SU-DHL-6 (cell line): ENCODE results near the gene SNTG2.

Source experiments
- H2AFZ ChIP-seq: fragments of 200-600 bp; sonication (generic); 2 replicates; pipeline ENCODE4 v1.6.1; 2014; ENCODE audit warnings: low read depth, mild to moderate bottlenecking, moderate library complexity, mixed read lengths, antibody characterized with exemption, low read length; ENCODE audit not compliant: severe bottlenecking
- H3F3A ChIP-seq: fragments of 200-600 bp; shearing (Covaris generic); 2 replicates; pipeline ENCODE4 v1.6.0; 2016; ENCODE audit warnings: antibody characterized with exemption, mild to moderate bottlenecking; ENCODE audit not compliant: insufficient read depth
- H3K27ac ChIP-seq: fragments of 200-600 bp; sonication (generic); 2 replicates; pipeline ENCODE4 v1.5.1; 2016; ENCODE audit warnings: low read depth, mild to moderate bottlenecking, low read length, moderate library complexity, mixed read lengths
- H3K27me3 ChIP-seq: fragments of 200-600 bp; sonication (generic), shearing (Covaris generic); 2 replicates; pipeline ENCODE4 v1.6.0; 2014; ENCODE audit warnings: mild to moderate bottlenecking, low read length
- H3K36me3 ChIP-seq: fragments of 200-600 bp; sonication (generic); 2 replicates; pipeline ENCODE4 v1.6.1; 2014; ENCODE audit warnings: mild to moderate bottlenecking, low read length, mixed read lengths
- H3K4me2 ChIP-seq: fragments of 300-600, 200-600 bp; shearing (Covaris generic), sonication (generic); 2 replicates; pipeline ENCODE4 v1.6.0; 2014; ENCODE audit warnings: low read length, low read depth, mild to moderate bottlenecking; ENCODE audit not compliant: poor library complexity, severe bottlenecking
- H3K4me3 ChIP-seq: fragments of 200-600 bp; sonication (generic); 2 replicates; pipeline ENCODE4 v1.5.1; 2014; ENCODE audit warnings: antibody characterized with exemption, low read length, mild to moderate bottlenecking, mixed read lengths; ENCODE audit not compliant: insufficient read depth, poor library complexity, severe bottlenecking
- H3K79me2 ChIP-seq: fragments of 200-600 bp; sonication (generic); 2 replicates; pipeline ENCODE4 v1.6.1; 2014; ENCODE audit warnings: mild to moderate bottlenecking, low read length, moderate library complexity; ENCODE audit not compliant: insufficient read depth
- H3K9ac ChIP-seq: fragments of 200-600 bp; sonication (generic); 2 replicates; pipeline ENCODE4 v1.7.0; 2014; ENCODE audit warnings: mild to moderate bottlenecking, low read length
- H3K9me2 ChIP-seq: fragments of 200-600 bp; sonication (generic); replicated peaks from 2 replicates; pipeline ENCODE4 v1.6.1; 2014; ENCODE audit warnings: low read length; ENCODE audit not compliant: insufficient read depth
- H3K9me3 ChIP-seq: fragments of 200-600 bp; sonication (generic); 2 replicates; pipeline ENCODE4 v1.6.1; 2014; ENCODE audit warnings: low read length, mixed read lengths; ENCODE audit not compliant: insufficient read depth
- H4K20me1 ChIP-seq: fragments of 200-600 bp; sonication (generic); 2 replicates; pipeline ENCODE4 v1.6.1; 2014; ENCODE audit warnings: low read depth, mild to moderate bottlenecking, antibody characterized with exemption, low read length, moderate library complexity, mixed read lengths
- EZH2phosphoT487 ChIP-seq: fragments of 200-600 bp; sonication (generic), shearing (Covaris generic); conservative IDR thresholded peaks from 2 replicates; pipeline ENCODE4 v1.6.1; 2018; ENCODE audit warnings: mild to moderate bottlenecking, antibody characterized with exemption, low read length, moderate library complexity, mixed read lengths
- TF ChIP-seq, protein P1 (sequence below): fragments of 200-600 bp; sonication (generic); IDR thresholded peaks from one replicate; pipeline ENCODE4 v1.5.1; 2017; ENCODE audit warnings: antibody characterized with exemption, mild to moderate bottlenecking, low read length, moderate library complexity; ENCODE audit not compliant: insufficient read depth, poor library complexity, severe bottlenecking

SNTG2 gene

DNA sequence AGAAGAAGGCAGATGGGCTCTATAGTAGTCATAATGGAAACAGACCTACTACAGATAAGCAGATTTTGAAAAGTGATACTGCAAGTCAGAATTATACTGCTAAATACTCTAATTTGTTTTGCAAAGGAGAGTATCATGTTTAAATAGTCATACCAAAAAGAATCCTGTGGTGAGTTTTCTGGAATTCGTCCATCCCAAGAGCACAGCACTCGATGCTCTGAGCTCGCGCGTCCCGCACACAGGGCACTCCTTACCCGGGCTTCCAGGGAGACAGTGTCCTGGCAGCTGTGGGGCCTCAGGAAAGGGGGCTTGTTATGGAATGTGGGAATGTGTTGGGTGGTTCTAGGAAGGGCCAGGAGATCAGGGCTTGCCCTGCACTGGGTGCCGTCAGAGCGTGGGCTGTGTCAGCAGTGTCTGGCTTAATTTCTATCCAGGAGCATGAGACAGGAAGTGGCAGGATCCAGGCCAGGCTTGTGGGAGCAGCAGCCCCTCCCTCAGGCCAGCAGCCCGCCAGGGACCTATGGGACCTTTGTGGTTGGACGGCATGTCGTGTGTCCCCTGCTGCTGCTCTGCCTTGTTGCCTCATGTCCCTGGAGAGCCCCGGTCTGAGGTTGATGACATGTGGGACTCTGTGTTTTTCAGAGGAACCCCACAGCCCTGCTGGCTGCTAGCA is 269.4 kb downstream of the SNTG2 start:
- no peaks in the 10 kb centered on the region for H3K9me2 ChIP-seq
- H3K9me3 ChIP-seq: no peaks in the 10 kb centered on the region
- no peaks in the 10 kb centered on the region for H4K20me1 ChIP-seq
- H3K79me2 ChIP-seq: no peaks in the 10 kb centered on the region
- H3K4me2 ChIP-seq: no peak overlapping the region
- H3K4me3 ChIP-seq: no peak overlapping the region
- no peaks in the 10 kb centered on the region for H3K27me3 ChIP-seq
- H3K9ac ChIP-seq: no peak overlapping the region
- no peak overlapping the region for H3K27ac ChIP-seq
- H3K36me3 ChIP-seq: no peaks in the 10 kb centered on the region
- no peaks in the 10 kb centered on the region for H3F3A ChIP-seq
- TF ChIP-seq EZH2phosphoT487: no peak
- H2AFZ ChIP-seq: no peak overlapping the region

DNA sequence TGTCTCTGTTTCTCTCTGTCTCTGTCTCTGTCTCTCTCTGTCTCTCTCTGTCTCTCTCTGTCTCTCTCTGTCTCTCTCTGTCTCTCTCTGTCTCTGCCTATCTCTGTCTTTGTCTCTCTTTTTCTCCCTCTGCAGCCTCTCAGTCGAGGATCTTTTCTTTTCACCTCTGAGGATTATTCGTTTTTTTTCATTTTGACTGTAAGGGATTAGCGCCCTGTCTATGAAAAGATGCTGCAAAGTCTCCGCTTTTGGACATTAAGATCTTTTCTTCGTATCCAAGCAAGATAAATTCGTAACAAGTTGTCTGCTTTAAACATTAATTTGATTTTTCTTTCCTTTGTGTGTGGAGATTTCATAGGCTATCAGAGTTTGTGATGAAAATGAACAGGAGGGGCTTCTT is 271.4 kb downstream of the SNTG2 start:
- Histone ChIP-seq H3K27ac (no peak overlapping the region), H3F3A (no peaks in the 10 kb centered on the region), H2AFZ (no peak overlapping the region), H4K20me1 (no peaks in the 10 kb centered on the region), H3K27me3 (no peaks in the 10 kb centered on the region), H3K9me2 (no peaks in the 10 kb centered on the region), H3K36me3 (no peaks in the 10 kb centered on the region), H3K9me3 (no peaks in the 10 kb centered on the region), H3K79me2 (no peaks in the 10 kb centered on the region), H3K9ac (no peak overlapping the region), H3K4me2 (no peak overlapping the region), H3K4me3 (no peak overlapping the region)
- TF ChIP-seq EZH2phosphoT487: no peak
- TF ChIP-seq, protein P1, sequence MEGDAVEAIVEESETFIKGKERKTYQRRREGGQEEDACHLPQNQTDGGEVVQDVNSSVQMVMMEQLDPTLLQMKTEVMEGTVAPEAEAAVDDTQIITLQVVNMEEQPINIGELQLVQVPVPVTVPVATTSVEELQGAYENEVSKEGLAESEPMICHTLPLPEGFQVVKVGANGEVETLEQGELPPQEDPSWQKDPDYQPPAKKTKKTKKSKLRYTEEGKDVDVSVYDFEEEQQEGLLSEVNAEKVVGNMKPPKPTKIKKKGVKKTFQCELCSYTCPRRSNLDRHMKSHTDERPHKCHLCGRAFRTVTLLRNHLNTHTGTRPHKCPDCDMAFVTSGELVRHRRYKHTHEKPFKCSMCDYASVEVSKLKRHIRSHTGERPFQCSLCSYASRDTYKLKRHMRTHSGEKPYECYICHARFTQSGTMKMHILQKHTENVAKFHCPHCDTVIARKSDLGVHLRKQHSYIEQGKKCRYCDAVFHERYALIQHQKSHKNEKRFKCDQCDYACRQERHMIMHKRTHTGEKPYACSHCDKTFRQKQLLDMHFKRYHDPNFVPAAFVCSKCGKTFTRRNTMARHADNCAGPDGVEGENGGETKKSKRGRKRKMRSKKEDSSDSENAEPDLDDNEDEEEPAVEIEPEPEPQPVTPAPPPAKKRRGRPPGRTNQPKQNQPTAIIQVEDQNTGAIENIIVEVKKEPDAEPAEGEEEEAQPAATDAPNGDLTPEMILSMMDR: no peak

DNA sequence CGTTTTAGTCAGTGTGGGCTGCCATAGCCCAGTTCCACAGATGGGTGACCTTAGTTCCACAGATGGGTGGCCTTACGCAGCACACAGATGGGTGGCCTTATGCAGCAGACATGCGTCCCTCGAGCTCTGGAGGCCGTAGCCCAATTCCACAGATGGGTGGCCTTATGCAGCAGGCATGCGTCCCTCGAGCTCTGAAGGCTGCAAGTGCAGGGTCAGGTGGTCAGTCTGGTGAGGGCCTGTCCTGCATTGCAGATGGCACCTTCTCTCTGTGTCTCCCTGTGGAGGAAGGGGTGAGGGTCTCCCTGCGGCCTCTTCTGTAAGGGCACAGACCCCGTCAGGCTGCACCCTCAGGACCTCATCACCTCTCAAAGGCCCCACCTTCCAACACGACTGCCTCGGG is 273.1 kb downstream of the SNTG2 start:
- Histone ChIP-seq H3K27ac (no peak overlapping the region), H3K36me3 (no peaks in the 10 kb centered on the region), H3K27me3 (no peaks in the 10 kb centered on the region), H3K9me3 (no peaks in the 10 kb centered on the region), H3K4me3 (no peak overlapping the region), H3K79me2 (no peaks in the 10 kb centered on the region), H3K9ac (no peak overlapping the region), H3K9me2 (no peaks in the 10 kb centered on the region), H2AFZ (no peak overlapping the region), H3F3A (no peaks in the 10 kb centered on the region), H3K4me2 (no peak overlapping the region), H4K20me1 (no peaks in the 10 kb centered on the region)
- TF ChIP-seq EZH2phosphoT487: no peak
- TF ChIP-seq, protein P1: no peak

DNA sequence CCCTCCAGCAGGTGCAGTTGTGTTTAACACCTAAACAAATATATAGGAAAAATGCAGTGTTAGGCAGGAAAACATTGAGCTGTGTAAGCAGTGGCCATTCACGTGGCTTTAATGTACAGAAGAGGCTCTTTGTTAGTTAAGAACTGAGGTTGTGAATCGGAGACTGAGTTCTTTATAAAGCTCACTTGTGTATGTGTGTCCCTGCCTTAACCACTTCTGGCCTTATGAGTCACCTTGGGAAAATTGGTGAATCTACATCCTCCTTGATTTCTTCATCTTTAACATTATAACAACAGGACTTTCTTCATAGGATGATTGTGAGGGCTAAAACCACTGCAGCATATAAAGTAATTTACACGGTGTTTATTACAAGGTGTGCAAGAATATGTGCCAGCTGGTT is 274.3 kb downstream of the SNTG2 start:
- H3K9ac ChIP-seq: no peak overlapping the region
- no peaks in the 10 kb centered on the region for H3K79me2 ChIP-seq
- TF ChIP-seq, protein P1: no peak
- no peak for TF ChIP-seq EZH2phosphoT487
- no peaks in the 10 kb centered on the region for H3K9me3 ChIP-seq
- no peaks in the 10 kb centered on the region for H4K20me1 ChIP-seq
- H3K9me2 ChIP-seq: no peaks in the 10 kb centered on the region
- H3K4me3 ChIP-seq: no peak overlapping the region
- no peaks in the 10 kb centered on the region for H3K36me3 ChIP-seq
- H3K4me2 ChIP-seq: no peak overlapping the region
- no peaks in the 10 kb centered on the region for H3F3A ChIP-seq
- H3K27me3 ChIP-seq: no peaks in the 10 kb centered on the region
- H2AFZ ChIP-seq: no peak overlapping the region
- H3K27ac ChIP-seq: no peak overlapping the region
